GM21737 (cell line): Measurements from ENCODE around the gene MTURN.
"Not testable (repeated sequence)": the region's sequence is repeated elsewhere in the genome, so short reads cannot be mapped to it uniquely, and the experiment has no call there.

Source experiments
- ATAC-seq: cut with Tn5 transposase; IDR thresholded peaks from one replicate; pipeline ENCODE4 v1.9.1; 2021; ENCODE audit warnings: mild to moderate bottlenecking, moderate library complexity; ENCODE audit not compliant: unreplicated experiment

Gene MTURN

DNA sequence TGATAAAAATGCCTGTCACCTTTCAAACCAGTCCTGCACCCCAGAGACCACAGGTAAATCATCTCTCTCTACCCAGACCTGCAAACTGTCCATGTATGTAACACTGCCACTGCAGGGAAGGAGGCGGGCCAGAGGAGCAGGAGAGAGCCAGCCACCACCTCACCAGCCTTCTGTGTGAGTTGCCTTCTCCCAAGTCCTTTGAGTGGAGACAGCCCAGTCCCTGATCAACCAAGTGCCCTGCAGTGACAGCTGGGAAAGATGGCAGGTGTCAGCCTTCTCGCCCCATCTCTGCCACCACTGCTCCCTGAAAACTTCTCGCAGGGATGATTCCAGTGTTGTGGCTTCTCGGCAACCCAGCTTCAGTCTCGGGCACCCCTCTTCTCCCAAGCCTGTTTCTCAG, 42.4 kb downstream of the MTURN start:
- ATAC-seq, result no peak

DNA sequence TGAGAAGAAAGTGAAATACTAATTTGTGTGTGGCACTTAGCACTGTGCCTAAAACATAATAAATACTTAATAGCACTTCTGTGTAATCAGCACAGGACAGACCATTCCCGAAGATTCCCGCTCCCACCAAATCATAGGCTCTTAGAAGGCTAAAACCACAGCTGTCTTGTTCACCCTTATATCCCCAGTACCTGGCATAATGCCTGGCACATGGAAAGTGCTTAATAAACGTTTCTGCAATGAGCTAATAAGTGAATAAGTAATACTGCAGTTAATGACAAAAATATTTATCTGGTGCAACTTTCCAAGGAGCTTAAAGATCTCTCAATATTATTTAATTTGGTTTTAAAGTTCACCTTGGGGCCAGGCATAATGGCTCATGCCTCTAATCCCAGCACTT, 43.2 kb downstream of the MTURN start:
- no peak for ATAC-seq

DNA sequence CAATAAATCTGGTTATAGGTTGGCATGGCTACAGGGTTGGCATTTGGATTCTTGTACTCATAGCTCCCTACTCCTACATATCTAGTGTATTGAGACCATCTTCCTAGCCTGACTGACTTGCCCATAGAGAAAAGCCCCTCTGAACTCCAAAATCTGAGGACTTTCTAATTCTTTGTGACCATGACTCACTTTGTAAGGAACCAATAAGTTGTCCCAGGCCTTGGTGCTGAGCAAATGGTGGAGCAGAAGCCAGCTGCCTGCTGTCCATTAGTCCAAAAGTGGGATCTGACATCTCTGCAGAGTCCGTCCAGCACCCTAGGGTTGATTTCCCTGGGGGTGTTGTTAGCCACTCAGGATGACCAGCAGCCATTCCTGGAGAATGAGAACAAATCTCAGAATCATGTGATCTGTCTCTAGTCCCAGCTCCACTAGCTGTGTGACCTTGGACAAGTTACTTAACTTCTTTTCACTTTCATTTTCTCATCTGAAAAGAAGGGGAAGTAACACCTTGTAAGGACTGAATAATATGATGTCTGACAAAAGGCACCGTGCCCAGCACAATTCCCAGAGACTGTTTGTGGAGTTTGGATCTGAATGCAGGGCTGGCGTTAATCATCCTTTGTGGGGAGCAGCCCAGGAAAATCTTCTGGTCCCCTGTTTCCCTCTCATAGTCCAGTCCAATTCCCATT, 44.1 kb downstream of the MTURN start:
- peak; percentile 82 for ATAC-seq

GRCh38 chr7:30180718-30181117, 45.9 kb downstream of the MTURN start:
- ATAC-seq, result no peak

DNA sequence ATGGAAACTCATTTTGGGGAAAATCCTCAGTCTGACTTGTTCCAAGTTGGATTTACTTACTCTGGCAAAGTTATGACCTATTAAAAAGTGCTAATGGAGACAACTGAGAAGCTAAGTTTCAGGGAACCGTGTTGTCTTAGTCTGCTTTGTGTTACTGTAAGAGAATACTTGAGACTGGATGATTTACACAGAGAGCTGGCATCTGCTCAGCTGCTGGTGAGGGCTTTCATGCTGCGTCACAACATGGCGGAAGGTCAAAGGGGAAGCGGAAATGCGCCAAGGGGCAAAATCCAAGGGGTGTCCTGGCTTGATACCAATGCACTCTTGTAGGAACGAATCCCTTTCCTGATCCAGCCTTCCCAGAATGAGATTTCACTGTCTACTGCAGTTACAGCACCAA, 46.4 kb downstream of the MTURN start:
- no peak for ATAC-seq

GRCh38 chr7:30181736-30182522, 47.1 kb downstream of the MTURN start:
- no peak for ATAC-seq

DNA sequence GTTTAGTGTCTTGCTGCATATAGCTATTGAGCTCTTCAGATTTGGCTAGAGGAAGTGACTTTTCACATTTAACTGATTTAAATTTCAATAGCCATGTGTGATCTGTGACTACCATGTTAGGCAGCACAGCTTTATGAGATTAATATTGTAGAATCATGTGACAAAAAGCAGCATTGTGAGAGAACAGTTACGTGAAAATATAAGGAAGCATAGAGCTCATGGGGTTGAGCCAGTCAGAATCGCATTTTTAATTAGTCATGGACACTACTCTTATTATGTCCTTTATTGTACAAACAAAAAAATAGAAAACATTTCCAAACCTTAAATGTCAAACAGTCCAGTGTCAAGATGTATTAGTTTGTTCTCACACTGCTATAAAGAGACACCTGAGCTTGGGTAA, 48.0 kb downstream of the MTURN start:
- no peak for ATAC-seq

DNA sequence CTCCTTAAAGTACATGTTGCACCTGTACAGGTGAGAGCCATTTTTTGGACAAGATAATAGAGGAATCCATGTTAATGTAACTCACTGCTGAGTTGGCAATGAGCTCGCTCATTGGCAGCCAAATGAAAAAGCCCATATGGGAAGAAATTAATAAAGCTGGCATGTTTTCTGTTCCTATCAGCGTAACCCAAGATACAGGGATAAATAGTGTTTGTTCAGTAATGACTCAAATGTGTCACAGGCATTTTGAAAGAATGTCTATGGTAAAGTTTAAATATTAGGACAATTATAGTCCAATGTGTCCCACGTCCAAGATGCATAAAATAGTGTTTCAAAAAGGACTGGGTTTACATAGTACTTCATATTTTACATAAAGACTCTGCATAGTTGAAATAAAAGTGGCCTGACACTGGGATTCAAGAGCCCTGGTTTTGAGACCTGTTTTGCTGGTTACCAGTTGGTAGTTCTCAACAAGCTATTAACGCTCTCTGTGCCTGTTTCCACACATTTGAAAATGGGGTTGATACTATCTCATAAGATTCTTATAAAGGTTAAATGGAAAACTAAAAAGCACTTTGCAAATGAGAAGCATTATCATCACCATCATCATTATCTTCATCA, 49.1 kb downstream of the MTURN start:
- ATAC-seq, result no peak

GRCh38 chr7:30184791-30185487, 50.2 kb downstream of the MTURN start:
- no peak for ATAC-seq

GRCh38 chr7:30185496-30185895, 50.7 kb downstream of the MTURN start:
- no peak for ATAC-seq

DNA sequence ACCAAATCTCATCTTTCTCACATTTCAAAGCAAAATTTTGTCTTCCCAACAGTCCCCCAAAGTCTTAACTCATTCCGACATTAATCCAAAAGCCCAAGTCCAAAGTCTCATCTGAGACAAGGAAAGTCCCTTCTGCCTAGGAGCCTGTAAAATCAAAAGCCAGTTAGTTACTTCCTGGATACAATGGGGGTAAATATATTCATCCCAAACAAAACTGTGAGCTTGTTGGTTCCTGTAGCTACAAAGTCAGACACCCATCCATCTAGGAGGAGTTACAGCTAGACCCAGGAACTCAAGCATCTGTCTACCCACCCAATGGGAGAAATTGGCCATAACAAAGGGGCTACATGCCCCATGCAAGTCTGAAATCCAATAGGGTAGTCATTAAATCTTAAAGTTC, 51.9 kb downstream of the MTURN start:
- no peak for ATAC-seq

- ATAC-seq, result no peak
Observed at GRCh38 chr7:30187513-30187912, 52.7 kb downstream of the MTURN start.

GRCh38 chr7:30188381-30188780, 53.6 kb downstream of the MTURN start:
- ATAC-seq, result not testable (repeated sequence)

DNA sequence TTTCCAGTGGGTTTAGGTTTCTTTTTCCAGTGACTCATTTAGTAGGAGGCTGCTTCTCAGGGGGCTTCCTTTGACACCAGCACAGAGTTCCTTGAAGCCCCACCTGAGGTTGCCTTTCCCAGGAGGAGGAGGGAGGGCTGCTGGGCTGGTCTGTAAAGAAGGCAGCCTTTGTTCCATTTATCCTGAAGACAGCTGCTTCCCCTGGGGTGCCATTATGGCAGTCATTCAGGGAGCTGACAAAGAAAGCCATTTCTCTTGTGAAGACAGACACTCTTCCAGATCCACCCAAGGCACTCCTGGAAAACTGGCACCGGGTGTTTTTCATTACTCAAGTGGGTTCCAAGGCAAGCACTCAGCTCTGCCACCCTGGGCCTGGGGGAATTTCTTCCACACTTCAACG, 54.0 kb downstream of the MTURN start:
- no peak for ATAC-seq

GRCh38 chr7:30191809-30192208, 57.0 kb downstream of the MTURN start:
- no peak for ATAC-seq

DNA sequence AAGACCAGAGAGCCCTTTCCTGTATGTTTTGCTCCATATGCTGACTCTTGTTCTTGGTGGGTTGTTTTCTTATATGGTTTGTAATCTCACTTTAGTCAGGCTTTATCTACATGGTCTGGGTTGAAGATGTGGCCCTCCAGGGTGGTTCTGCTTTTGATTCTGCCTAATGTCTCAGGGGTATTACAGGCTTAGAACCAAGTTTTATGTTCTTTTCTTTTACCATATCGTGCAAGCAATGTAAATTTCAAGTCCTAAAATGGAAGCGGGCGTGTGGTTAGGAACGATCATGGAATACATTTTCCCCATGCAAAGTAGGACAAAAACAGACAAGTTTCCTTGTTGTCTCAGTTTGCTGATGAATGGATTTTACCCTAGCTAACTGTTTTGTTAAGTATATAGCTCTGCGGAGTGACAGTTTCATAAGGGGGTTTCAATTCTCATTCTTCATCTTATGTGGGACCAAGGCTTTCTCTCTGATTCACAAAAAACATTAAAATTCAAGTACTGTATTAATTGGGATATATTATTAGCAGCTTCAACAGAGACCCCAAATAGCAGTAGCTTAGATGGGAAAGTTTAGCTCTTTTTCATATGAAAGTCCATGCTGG, 58.7 kb downstream of the MTURN start:
- no peak for ATAC-seq

- ATAC-seq, result no peak
Observed at GRCh38 chr7:30196408-30196807, 61.6 kb downstream of the MTURN start.

DNA sequence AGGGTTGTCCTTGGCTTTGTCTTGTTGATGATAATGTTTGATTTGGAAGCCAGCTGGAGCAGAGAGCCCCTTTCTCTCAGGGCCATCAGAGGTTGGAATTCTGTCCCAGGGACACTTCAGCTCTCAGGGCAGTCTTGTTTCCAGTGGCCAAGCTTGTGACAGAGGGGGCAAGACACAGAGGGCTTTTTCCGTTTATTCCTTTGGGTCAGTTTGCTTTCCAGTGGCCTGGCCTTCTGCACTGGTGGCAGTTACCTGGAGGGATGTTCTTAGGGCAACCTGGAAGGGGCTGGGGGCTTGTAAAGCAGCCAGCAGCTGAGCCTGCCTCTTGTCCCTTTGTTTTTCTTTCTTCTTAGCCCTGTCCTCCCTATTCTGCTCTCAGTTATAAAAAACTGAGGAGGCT, 62.7 kb downstream of the MTURN start:
- ATAC-seq, result no peak

DNA sequence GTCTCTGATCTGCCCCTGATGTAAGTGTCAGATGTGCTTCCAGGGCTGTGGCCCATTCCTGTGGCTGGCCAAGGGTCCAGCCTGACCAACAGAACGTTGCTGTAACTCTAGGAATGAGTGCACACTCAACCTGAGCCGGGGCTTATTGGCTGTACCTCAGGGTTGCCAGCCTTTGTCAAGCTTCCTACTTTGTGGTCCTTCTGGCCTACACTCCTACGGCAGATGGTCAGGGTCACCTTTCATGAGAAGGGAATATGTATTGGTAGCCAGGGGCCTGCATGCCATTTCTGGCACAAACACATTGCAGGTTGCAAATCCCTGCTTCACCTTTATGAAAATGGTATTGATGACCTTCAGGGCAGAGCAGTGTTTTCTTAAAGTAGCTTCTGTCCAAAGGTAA, 64.5 kb downstream of the MTURN start:
- ATAC-seq, result no peak

DNA sequence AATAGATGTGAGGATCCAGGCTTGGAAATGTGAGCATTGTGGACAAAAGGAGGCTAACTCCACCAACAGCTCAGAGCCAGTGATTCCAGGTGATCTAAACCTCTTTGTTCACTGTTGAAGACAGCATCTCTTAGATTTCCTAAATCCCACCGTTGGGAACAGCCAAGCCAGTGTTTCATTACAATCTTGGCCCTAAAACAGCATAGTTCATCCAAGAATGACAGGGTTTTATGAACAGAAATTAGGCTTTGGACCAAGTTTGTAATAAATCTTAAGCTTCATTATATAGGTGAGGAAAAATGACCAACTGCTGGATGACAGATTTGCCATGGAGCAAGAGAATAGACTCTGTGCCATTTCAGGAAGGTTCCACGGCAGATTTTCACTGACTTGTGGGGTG, 65.8 kb downstream of the MTURN start:
- ATAC-seq, result no peak

GRCh38 chr7:30201161-30201666, 66.4 kb downstream of the MTURN start:
- peak; percentile 78 for ATAC-seq
